ENCODE measurements around the gene FOSL2.

DNA sequence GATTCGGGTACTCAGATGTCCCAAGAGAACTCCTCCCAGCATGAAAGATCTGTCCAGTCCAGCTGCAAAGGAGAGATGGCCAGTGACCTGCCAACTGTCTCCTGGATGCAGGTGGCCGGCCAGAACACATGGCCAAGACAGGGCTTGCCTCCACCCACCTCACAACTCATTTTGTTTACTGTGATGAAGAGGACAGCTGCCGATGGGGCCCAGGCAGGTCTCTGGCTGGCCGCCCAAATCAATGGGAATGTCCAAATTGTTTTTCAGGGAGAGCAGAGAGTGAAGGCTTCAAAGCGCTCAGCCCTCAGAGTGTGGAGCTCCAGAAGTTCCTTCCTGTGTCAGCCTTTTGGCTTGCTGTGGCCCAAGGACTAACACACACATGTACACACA, 41.9 kb downstream of the FOSL2 start:
- TF ChIP-seq, protein P1, sequence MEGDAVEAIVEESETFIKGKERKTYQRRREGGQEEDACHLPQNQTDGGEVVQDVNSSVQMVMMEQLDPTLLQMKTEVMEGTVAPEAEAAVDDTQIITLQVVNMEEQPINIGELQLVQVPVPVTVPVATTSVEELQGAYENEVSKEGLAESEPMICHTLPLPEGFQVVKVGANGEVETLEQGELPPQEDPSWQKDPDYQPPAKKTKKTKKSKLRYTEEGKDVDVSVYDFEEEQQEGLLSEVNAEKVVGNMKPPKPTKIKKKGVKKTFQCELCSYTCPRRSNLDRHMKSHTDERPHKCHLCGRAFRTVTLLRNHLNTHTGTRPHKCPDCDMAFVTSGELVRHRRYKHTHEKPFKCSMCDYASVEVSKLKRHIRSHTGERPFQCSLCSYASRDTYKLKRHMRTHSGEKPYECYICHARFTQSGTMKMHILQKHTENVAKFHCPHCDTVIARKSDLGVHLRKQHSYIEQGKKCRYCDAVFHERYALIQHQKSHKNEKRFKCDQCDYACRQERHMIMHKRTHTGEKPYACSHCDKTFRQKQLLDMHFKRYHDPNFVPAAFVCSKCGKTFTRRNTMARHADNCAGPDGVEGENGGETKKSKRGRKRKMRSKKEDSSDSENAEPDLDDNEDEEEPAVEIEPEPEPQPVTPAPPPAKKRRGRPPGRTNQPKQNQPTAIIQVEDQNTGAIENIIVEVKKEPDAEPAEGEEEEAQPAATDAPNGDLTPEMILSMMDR (IDR thresholded peaks at IDR 0.05), result no peak
- no peak for TF ChIP-seq POLR2A (IDR thresholded peaks at IDR 0.05)
- no peak for TF ChIP-seq EP300 (IDR thresholded peaks at IDR 0.05)
